Measurements from ENCODE around the gene ASCC3.

- TF ChIP-seq CREB1 (CRISPR knock-in tag; IDR thresholded peaks at IDR 0.05; ENCODE audit: low read depth) (no peak), POLR2AphosphoS5 (IDR thresholded peaks at IDR 0.05; ENCODE audit: low read depth) (no peak), REST (IDR thresholded peaks at IDR 0.05; ENCODE audit: unreplicated experiment) (no peak), CTCF (conservative IDR thresholded peaks at IDR 0.05; ENCODE audit: low read depth in 2 of 2) (no peak), EZH2 (IDR thresholded peaks at IDR 0.05; ENCODE audit: low read depth, unreplicated experiment) (no peak), JUNB (IDR thresholded peaks at IDR 0.05; ENCODE audit: unreplicated experiment) (no peak), EZH2phosphoT487 (IDR thresholded peaks at IDR 0.05; ENCODE audit: unreplicated experiment) (no peak), ETS1 (IDR thresholded peaks at IDR 0.05) (no peak)
Measured at GRCh38 chr6:100554228-100554627, 326.9 kb downstream of the ASCC3 start.

Measured in GM23338 (cell line).